Measurements from ENCODE around the gene PRKCB.

PRKCB gene

GRCh38 chr16:23869052-23869451, 33.3 kb downstream of the PRKCB start:
- Mint-ChIP-seq H3K27me3 (ENCODE audit: low read depth, poor library complexity) (peaks cover 70% of the 10 kb centered on the region), H3K4me3 (no peak overlapping the region), H3K27ac (no peak overlapping the region), H3K4me1 (no peaks in the 10 kb centered on the region), H3K36me3 (ENCODE audit: low read depth) (no peaks in the 10 kb centered on the region), H3K9me3 (no peaks in the 10 kb centered on the region)
- DNase-seq: no peak
- TF ChIP-seq CTCF (IDR thresholded peaks at IDR 0.05): no peak

- no peak for TF ChIP-seq CTCF (IDR thresholded peaks at IDR 0.05)
- DNase-seq: no peak
- H3K27ac Mint-ChIP-seq: no peak overlapping the region
- H3K27me3 Mint-ChIP-seq (ENCODE audit: low read depth, poor library complexity): peaks cover 61% of the 10 kb centered on the region
- no peaks in the 10 kb centered on the region for H3K36me3 Mint-ChIP-seq (ENCODE audit: low read depth)
- no peak overlapping the region for H3K4me3 Mint-ChIP-seq
- no peaks in the 10 kb centered on the region for H3K9me3 Mint-ChIP-seq
- no peaks in the 10 kb centered on the region for H3K4me1 Mint-ChIP-seq
Observed at GRCh38 chr16:23871924-23872323, 36.1 kb downstream of the PRKCB start.

GRCh38 chr16:23874613-23875294, 39.0 kb downstream of the PRKCB start:
- Mint-ChIP-seq H3K4me1 (no peaks in the 10 kb centered on the region), H3K27ac (no peak overlapping the region), H3K4me3 (no peak overlapping the region), H3K9me3 (no peaks in the 10 kb centered on the region), H3K36me3 (ENCODE audit: low read depth) (no peaks in the 10 kb centered on the region), H3K27me3 (ENCODE audit: low read depth, poor library complexity) (peaks cover 48% of the 10 kb centered on the region)
- DNase-seq: no peak
- no peak for TF ChIP-seq CTCF (IDR thresholded peaks at IDR 0.05)

- Mint-ChIP-seq H3K27me3 (ENCODE audit: low read depth, poor library complexity) (peaks cover 43% of the 10 kb centered on the region), H3K9me3 (no peaks in the 10 kb centered on the region), H3K27ac (no peak overlapping the region), H3K4me1 (no peaks in the 10 kb centered on the region), H3K4me3 (no peak overlapping the region), H3K36me3 (ENCODE audit: low read depth) (no peaks in the 10 kb centered on the region)
- DNase-seq: no peak
- TF ChIP-seq CTCF (IDR thresholded peaks at IDR 0.05): no peak
Observed at GRCh38 chr16:23876256-23876896, 40.6 kb downstream of the PRKCB start.

- no peaks in the 10 kb centered on the region for H3K9me3 Mint-ChIP-seq
- no peak for DNase-seq
- H3K4me1 Mint-ChIP-seq: no peaks in the 10 kb centered on the region
- H3K4me3 Mint-ChIP-seq: no peak overlapping the region
- TF ChIP-seq CTCF (IDR thresholded peaks at IDR 0.05): no peak
- no peaks in the 10 kb centered on the region for H3K36me3 Mint-ChIP-seq (ENCODE audit: low read depth)
- no peak overlapping the region for H3K27ac Mint-ChIP-seq
- peaks cover 38% of the 10 kb centered on the region for H3K27me3 Mint-ChIP-seq (ENCODE audit: low read depth, poor library complexity)
Observed at GRCh38 chr16:23877107-23878070, 41.6 kb downstream of the PRKCB start.
